Activated naive CD4-positive, alpha-beta T cell treated with anti-CD3 and anti-CD28 coated beads, Interleukin-2, amount 10 ng/mL, durations not matched to agents 7 days and 5 days (primary cell): ENCODE results near the gene XRCC3.
"Not testable (repeated sequence)": the region's sequence is repeated elsewhere in the genome, so short reads cannot be mapped to it uniquely, and the experiment has no call there.

Experiments used
- CTCF ChIA-PET: fragments of 350-600 bp; sonication (Branson Sonifier 250); formaldehyde crosslinking; loops from one replicate; lab custom pipeline; 2021; ENCODE audit warnings: antibody characterized with exemption; lab: Charles Lee
- DNase-seq: peaks from one replicate; pipeline ENCODE4 v3.0.0-alpha.2; 2020
- H3K27ac Mint-ChIP-seq: one replicate; pipeline ENCODE4 v1.8.0; 2021; ENCODE audit warnings: mild to moderate bottlenecking, moderate library complexity, mixed read lengths
- H3K27me3 Mint-ChIP-seq: one replicate; pipeline ENCODE4 v1.8.0; 2021; ENCODE audit warnings: mild to moderate bottlenecking, mixed read lengths
- H3K36me3 Mint-ChIP-seq: one replicate; pipeline ENCODE4 v1.8.0; 2021; ENCODE audit warnings: mixed read lengths
- H3K4me1 Mint-ChIP-seq: one replicate; pipeline ENCODE4 v1.8.0; 2021; ENCODE audit warnings: mixed read lengths
- H3K4me3 Mint-ChIP-seq: one replicate; pipeline ENCODE4 v1.8.0; 2021; ENCODE audit warnings: mild to moderate bottlenecking, moderate library complexity, mixed read lengths
- H3K9me3 Mint-ChIP-seq: one replicate; pipeline ENCODE4 v1.8.0; 2021; ENCODE audit warnings: mixed read lengths

The XRCC3 gene

DNA sequence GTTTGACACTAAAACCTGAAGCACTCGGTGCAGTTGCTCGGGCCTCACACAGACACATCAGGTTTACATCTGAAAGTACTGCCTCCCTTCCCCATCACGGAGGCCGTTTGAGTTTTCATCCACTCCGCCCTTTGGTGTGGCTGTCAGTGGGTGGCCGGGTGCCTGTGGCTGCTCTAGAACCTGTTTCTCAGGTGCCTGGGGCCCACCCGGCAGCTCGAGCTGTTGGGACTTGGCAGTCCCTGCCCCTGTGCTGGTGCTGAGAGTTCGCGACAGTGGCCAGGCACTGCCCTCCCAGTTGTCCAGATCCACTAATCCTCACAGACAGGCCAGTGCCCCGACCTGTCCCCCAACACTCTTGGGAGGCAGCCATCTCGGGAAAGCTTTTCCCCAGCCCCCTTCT is 22.4 kb downstream of the XRCC3 start:
- Mint-ChIP-seq H3K4me3 (no peak overlapping the region), H3K36me3 (peaks cover 22% of the 10 kb centered on the region), H3K4me1 (peaks cover 8% of the 10 kb centered on the region), H3K9me3 (no peaks in the 10 kb centered on the region), H3K27me3 (no peaks in the 10 kb centered on the region), H3K27ac (no peak overlapping the region)
- no peak for DNase-seq
- CTCF ChIA-PET: no interaction called here

DNA sequence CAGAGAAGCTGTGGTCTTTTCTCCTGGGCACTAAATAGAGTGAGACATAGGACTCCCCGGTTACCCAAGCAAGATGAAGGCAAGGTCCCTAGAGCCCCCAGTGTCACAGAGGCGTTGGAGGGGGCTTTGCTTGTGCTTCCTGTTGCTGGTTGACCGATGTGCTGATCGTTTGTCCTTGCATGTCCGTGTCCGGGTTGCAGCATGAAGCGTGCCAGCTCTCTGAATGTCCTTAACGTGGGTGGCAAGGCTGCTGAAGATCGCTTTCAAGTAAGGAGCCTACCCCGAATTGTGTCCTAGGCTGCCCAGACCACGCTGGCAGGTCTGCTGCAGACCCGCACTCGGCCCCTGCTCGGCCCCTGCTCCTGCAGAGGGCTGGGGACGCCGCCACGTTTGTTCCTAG is 23.1 kb downstream of the XRCC3 start:
- Mint-ChIP-seq H3K27ac (no peak overlapping the region), H3K9me3 (no peaks in the 10 kb centered on the region), H3K36me3 (peaks cover 20% of the 10 kb centered on the region), H3K27me3 (no peaks in the 10 kb centered on the region), H3K4me3 (no peak overlapping the region), H3K4me1 (peaks cover 5% of the 10 kb centered on the region)
- DNase-seq: no peak
- CTCF ChIA-PET: no interaction called here

DNA sequence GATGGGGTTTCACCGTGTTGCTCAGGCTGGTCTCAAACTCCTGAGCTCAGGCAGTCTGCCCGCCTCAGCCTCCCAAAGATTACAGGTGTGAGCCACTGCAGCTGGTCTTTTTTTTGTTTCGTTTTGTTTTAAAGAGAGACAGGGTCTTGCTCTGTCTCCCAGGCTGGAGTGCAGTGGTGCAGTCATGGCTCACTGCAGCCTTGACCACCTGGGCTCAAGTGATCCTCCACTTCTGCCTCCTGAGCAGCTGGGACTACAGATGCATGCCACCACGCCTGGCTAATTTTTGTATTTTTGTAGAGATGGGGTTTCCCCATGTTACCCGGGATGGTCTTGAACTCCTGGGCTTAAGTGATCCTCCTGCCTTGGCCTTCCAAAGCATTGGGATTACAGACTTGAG is 23.6 kb downstream of the XRCC3 start:
- H3K27me3 Mint-ChIP-seq, H3K9me3 Mint-ChIP-seq, CTCF ChIA-PET, DNase-seq, H3K4me1 Mint-ChIP-seq, H3K27ac Mint-ChIP-seq, H3K4me3 Mint-ChIP-seq: not testable (repeated sequence)
- H3K36me3 Mint-ChIP-seq: peaks cover 22% of the 10 kb centered on the region

DNA sequence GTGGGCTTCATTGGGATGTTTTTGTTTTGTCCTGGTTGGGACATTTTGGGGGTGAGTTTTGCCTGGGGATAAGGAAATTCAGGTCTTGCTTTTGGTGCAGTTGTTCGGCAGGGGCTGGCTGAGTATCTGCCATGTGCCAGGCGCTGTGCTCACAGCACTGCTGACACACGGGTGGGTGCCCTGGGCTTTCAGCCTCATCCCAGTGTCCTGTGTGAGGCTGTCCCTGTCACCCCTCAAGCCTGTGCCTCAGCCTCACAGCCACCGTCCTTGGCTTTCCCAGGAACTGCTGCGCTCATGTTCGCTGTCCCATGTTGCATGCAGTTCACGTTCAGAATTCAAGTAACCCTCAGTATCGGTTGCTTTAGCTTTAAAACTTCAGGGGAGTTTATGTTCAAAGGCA is 24.9 kb downstream of the XRCC3 start:
- H3K27ac Mint-ChIP-seq: peak overlapping the region; percentile 33
- peaks cover 27% of the 10 kb centered on the region for H3K36me3 Mint-ChIP-seq
- DNase-seq: no peak
- CTCF ChIA-PET: no interaction called here
- H3K4me3 Mint-ChIP-seq: no peak overlapping the region
- H3K4me1 Mint-ChIP-seq: no peaks in the 10 kb centered on the region
- no peaks in the 10 kb centered on the region for H3K9me3 Mint-ChIP-seq
- no peaks in the 10 kb centered on the region for H3K27me3 Mint-ChIP-seq

DNA sequence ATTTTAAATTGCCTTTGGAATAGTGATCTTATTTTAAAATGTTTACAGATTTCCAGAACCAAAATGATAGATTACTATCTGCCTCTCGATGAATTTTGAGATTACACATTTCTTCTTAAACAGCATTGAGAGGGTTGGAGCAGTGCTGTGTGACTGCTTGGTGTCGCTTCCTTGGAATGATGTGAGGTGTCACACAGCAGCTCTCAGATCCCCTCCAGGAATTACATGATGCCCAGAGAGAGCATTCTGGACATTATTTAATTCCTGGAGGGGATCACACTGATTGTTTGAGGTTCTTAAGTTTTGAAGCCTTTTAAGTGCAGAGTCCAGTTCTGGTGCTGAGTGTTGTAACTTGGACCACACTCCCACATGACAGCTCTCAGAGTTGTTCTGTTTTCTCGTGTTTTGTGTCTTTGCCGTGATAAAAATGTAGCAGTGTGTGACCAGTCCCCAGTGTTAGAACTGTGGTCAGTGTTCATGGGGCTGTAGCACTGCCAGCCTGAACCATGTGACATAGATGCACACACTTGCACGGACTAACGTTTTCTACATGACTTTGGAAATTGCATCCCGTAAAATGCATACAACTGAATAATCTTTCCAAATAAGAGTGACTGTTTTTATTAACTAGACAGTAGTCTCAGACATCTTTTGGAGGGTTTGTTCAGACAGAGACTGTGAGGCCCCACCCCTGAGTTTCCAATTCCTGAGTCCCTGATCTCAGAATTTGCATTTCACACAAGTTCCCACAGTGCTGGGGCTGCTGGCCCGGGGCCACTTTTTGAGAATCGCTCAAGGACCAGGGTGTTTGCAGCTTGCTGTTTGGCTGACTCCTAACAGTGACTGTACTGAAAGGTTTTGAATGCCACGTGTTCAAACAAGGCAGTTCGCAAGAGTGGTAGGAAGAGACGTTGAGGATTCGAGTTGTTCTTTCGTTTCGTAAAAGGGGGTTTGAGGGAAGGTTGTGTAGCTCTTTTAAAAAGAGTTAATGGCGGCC is 26.0 kb downstream of the XRCC3 start:
- no peaks in the 10 kb centered on the region for H3K4me1 Mint-ChIP-seq
- no peaks in the 10 kb centered on the region for H3K9me3 Mint-ChIP-seq
- no peak for DNase-seq
- no peaks in the 10 kb centered on the region for H3K27me3 Mint-ChIP-seq
- H3K36me3 Mint-ChIP-seq: peaks cover 30% of the 10 kb centered on the region
- no peak overlapping the region for H3K27ac Mint-ChIP-seq
- H3K4me3 Mint-ChIP-seq: no peak overlapping the region
- CTCF ChIA-PET: no interaction called here

DNA sequence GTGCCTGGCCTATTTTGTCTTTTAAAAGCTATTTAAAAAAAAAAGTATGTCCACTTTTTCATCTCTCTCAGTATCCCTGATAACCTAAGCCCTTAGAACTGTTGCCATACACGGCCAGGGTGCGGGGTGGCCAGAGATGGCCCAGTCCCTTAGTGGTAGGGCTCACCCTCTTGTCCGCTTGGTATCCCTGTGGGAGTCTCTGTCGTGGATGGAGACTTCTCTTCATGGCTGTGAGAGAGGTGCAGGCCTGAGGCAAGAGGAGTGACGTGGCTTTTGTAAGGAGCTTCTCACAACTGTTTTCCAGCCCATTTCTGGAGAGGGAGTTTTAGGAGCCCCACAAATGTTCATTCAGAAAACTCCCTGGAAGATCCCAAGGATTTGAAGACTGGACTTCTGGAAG is 26.8 kb downstream of the XRCC3 start:
- CTCF ChIA-PET: interaction anchor here (0.9 kb wide), 1 partner anchor 10 kb away, joined by 3 read pairs; no protein-coding TSS in a partner anchor

DNA sequence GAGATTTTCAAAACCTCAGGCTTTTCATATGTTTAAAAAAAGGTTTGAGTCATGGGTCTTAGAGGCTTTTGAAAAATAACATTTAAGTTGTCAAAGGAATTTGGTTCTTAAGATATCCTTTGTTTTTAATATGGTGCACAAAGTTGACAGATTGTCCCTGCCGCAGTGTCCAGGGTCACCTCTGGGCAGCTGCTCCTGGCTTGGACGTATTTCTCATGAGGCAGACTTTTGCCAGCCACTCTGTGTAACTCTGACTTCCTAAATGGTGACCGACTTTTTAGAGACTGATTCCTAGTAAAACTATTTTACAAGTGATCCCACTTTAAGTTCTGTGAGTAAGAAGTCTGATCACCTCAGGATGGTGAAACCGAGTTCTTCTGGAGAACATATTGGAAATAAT is 27.5 kb downstream of the XRCC3 start:
- no peak overlapping the region for H3K27ac Mint-ChIP-seq
- no peak overlapping the region for H3K4me3 Mint-ChIP-seq
- H3K36me3 Mint-ChIP-seq: peaks cover 31% of the 10 kb centered on the region
- CTCF ChIA-PET: interaction anchor here (0.9 kb wide), 1 partner anchor 9 kb away, joined by 3 read pairs; no protein-coding TSS in a partner anchor
- no peak for DNase-seq
- no peaks in the 10 kb centered on the region for H3K27me3 Mint-ChIP-seq
- no peaks in the 10 kb centered on the region for H3K4me1 Mint-ChIP-seq
- H3K9me3 Mint-ChIP-seq: no peaks in the 10 kb centered on the region

More for the DNA sequence above, 26.8 kb downstream of the XRCC3 start:
- no peak for DNase-seq
- Mint-ChIP-seq H3K27me3 (no peaks in the 10 kb centered on the region), H3K4me3 (no peak overlapping the region), H3K27ac (no peak overlapping the region), H3K36me3 (peaks cover 26% of the 10 kb centered on the region), H3K9me3 (no peaks in the 10 kb centered on the region), H3K4me1 (no peaks in the 10 kb centered on the region)

DNA sequence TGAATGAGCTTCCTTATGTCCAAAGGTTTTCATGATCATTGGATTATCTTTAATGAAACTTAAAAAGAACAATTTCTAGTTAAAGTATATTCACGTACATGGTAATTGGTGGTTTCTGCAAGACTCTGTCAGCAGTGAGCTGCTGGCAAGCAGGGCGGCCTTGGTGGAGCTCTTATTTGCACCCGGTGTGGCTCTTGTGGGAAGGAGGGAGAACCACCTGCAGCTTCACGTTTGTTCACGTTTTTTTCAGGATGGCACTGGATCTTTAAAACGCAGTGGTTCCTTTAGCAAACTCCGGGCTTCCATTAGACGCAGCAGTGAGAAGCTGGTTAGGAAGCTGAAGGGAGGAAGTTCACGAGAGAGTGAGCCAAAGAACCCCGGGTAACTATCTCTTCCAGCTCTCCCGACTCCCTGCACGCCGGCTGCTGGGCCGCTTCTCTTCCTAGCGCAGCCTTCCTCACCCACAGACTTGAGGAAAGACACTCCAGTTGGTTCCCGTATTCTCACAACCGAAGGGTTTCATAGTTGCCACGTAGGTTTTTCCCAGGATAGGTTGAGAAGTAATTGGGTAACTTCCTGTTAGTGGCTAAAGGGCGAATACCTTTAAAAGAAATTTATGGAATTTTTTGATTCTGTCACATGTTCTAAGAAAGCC is 28.3 kb downstream of the XRCC3 start:
- no peak overlapping the region for H3K4me3 Mint-ChIP-seq
- no peaks in the 10 kb centered on the region for H3K4me1 Mint-ChIP-seq
- no peaks in the 10 kb centered on the region for H3K27me3 Mint-ChIP-seq
- no peak for DNase-seq
- H3K27ac Mint-ChIP-seq: no peak overlapping the region
- no peaks in the 10 kb centered on the region for H3K9me3 Mint-ChIP-seq
- CTCF ChIA-PET: no interaction called here
- peaks cover 32% of the 10 kb centered on the region for H3K36me3 Mint-ChIP-seq

DNA sequence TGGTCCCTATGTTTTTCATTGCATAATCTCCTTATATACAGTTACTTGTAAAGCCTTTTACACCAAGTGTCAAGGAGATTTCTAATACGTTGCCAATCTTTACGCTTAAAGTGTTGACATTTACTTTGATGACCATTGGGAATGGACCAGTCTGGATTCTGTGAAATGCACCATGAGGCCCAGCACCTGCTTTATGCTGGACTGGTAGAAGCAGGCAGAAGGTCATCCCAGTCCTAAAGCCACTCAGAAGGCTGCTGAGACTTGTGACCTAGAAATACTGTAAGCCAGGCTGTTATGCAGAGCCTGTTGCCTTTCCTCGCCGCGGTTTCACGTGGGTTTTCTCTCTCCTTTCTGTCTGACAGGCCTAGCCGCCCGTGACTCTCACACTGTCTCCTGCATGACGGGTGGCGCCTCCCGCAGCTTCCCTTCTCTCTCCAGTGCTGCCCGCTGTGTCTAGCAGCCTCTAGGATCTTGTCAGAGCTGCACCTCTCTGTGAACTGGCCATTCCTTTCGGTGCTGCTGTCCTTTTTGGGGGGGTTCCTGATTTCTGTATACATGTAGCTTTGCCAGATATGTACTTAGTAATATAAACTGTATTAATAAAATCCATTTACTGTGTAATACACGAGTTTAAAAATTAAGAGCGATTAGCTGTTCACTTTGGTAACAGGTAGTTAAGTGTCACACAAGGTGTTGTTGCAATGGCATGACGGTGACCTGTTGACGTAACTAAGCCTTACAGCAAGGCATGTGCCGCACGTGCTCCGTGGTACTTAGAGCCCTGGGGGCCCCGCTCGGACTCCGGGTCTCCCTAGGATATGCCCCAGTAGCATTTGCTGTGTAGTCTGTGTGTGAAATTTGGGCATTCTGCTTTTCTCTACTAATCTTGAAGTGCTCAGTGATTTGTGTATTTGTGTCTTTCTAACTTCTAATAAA is 29.7 kb downstream of the XRCC3 start:
- peaks cover 42% of the 10 kb centered on the region for H3K36me3 Mint-ChIP-seq
- peak overlapping the region; percentile 57 for H3K27ac Mint-ChIP-seq
- no peaks in the 10 kb centered on the region for H3K9me3 Mint-ChIP-seq
- no peaks in the 10 kb centered on the region for H3K4me1 Mint-ChIP-seq
- CTCF ChIA-PET: no interaction called here
- H3K4me3 Mint-ChIP-seq: no peak overlapping the region
- DNase-seq: no peak
- H3K27me3 Mint-ChIP-seq: no peaks in the 10 kb centered on the region

DNA sequence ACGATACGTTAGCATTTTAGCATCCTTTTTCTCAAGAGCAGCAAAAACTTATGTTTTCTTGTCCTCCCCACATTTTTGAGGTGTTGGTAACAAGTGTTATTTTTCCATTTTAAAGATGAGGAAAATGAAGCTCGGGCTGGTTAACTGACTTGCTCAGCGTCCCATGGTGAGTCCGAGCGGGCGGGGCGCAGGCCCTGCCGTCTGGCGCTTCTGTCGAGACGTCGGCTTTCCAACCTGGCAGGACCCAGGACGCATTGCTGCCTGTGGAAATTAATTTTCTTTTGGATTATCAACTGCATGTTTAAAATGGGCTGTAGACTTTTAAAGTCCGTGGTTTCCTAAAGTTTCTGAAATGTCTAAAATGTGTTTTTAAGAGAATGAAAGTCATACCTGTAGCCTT is 30.4 kb downstream of the XRCC3 start:
- no peak overlapping the region for H3K4me3 Mint-ChIP-seq
- no peak overlapping the region for H3K27ac Mint-ChIP-seq
- DNase-seq: no peak
- CTCF ChIA-PET: no interaction called here
- H3K27me3 Mint-ChIP-seq: no peaks in the 10 kb centered on the region
- H3K4me1 Mint-ChIP-seq: no peaks in the 10 kb centered on the region
- peaks cover 46% of the 10 kb centered on the region for H3K36me3 Mint-ChIP-seq
- H3K9me3 Mint-ChIP-seq: no peaks in the 10 kb centered on the region

DNA sequence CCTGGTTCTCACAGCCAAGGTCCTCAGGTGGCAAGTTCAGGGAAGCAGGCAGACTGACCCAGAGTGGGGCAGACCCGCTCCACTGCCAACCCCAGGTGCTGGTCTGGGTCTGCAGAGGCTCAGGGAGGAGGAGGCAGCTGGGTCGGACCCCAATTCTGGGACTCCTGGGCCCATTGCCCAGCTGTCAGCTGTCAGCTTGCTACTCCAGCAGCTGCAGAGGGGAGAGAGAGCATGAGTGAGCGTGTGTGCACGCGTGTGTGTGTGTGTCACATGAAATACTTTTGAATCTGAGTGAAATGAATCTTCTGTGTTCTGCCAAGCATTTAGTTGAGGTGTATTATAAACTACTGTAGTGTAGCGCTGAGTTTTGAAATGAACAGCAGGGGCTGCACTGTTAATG is 30.8 kb downstream of the XRCC3 start:
- Mint-ChIP-seq H3K9me3 (no peaks in the 10 kb centered on the region), H3K4me3 (no peak overlapping the region), H3K36me3 (peaks cover 49% of the 10 kb centered on the region), H3K4me1 (no peaks in the 10 kb centered on the region), H3K27me3 (no peaks in the 10 kb centered on the region), H3K27ac (no peak overlapping the region)
- DNase-seq: no peak
- CTCF ChIA-PET: no interaction called here

DNA sequence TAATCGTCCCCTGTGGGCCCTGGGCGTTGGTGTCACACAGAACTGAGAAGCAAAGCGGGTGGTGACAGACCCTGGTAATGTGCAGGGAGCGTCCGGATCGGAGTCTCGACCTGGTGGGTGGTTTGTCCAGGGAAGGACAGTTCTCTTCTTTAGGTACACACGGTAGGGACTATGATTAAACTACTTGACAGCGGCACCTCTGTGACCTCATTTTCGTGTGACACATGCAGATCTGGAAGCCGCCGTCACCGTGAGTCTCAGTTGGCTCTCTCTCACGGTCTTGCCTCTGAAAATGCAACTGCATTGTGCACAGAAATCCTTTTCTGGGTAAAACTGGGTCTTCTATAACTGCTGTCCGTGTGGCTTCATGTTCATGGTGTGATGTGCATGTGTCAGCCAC is 32.1 kb downstream of the XRCC3 start:
- Mint-ChIP-seq H3K27ac (no peak overlapping the region), H3K4me3 (no peak overlapping the region), H3K27me3 (no peaks in the 10 kb centered on the region), H3K9me3 (no peaks in the 10 kb centered on the region), H3K4me1 (no peaks in the 10 kb centered on the region), H3K36me3 (peaks cover 49% of the 10 kb centered on the region)
- no peak for DNase-seq
- CTCF ChIA-PET: no interaction called here

DNA sequence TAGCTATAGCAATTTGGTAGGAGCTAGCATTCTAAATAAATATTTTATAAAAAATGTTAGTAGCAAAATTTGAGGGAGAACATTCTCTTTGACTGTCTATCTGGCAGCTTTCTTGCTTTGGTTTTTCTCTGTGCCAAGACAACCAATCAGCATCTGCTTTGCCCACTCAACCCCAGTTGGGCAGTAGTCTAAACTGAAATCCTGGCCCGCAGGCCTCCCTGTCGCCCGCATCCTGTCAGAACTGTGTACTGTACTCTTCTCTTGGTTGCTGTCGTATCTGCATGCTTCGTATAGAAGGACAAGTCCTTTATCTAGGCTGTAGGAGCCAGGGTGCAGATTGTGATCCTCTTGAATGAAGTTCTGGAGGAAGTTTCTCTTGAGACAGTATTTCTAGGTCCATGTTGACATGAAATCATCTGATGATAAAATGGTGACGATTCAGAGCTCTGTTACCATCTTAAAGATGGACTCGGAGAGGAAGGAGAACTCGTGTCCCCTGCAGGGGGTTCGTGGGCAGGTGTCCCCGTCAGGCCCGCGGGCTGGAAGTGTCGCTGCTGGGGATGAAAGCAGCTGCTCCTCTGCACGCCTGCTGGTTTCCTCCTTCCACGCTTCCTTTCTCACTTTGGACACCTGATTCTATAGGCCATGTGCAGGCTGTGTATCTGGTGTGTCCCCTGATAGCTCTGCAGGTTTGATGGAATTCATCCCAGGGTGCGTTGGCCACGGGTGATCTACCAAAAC is 34.6 kb downstream of the XRCC3 start:
- peaks cover 52% of the 10 kb centered on the region for H3K36me3 Mint-ChIP-seq

More for the DNA sequence above, 34.6 kb downstream of the XRCC3 start:
- no peak overlapping the region for H3K4me3 Mint-ChIP-seq
- no peak for DNase-seq
- no peaks in the 10 kb centered on the region for H3K27me3 Mint-ChIP-seq
- no peaks in the 10 kb centered on the region for H3K4me1 Mint-ChIP-seq
- H3K9me3 Mint-ChIP-seq: no peaks in the 10 kb centered on the region
- CTCF ChIA-PET: interaction anchor here (0.6 to 1.8 kb wide), 6 partner anchors 21 to 397 kb away, joined by 3 to 5 read pairs (median 4); no protein-coding TSS in a partner anchor
- no peak overlapping the region for H3K27ac Mint-ChIP-seq
